SH-SY5Y (cell line): ENCODE data around the gene LAMA5.

ENCODE experiments used
- GATA2 ChIP-seq: IDR thresholded peaks from 2 replicates; pipeline ENCODE4 v1.6.1; 2011; ENCODE audit warnings: mild to moderate bottlenecking, low read depth, low read length
- GATA3 ChIP-seq: IDR thresholded peaks from 2 replicates; pipeline ENCODE4 v1.6.1; 2011; ENCODE audit warnings: low read depth, mild to moderate bottlenecking, low read length, moderate library complexity

The LAMA5 gene

DNA sequence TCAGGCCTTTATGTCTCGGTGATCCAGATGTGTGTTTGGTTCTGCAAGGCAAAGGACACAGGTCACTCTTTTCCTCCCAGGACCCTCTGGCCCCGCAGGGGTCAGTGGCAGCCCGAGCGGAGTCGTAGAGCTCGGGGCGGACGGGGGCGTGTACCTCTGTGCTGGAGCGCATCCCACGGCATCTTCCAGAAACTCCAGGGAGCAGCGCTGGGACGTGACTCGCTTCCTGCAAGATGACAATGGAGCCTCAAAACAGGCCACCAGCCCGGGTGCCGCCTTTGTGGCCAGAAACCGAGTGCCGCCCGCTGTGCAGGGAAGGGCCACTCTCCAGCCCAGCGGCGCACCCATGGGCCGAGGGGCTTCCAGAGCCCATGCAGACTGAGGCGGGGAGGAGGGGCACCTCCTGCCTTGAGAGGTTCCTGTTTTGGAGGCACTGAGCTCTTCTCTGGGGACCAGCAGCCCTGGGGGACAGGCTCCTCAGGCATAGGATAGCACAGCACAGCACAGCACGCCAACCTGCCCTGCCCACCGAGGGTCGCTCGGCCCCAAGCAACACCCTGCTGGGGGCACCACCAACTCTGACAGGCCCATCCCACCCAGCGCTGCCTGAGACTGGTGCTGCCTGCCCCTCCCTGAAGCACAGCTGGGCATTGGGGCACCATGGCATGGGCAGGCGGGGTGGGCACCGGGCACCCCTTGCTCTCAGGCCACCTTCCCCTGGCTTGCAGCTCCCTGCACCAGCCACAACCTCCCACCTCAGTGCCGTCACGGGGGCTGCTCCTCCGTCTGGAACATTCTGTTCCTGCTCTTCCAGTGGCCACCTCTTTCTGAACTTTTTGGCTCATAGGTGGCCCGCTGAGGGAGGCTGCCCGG lies 29.5 kb upstream of the LAMA5 start:
- TF ChIP-seq GATA2 (no peak), GATA3 (no peak)

DNA sequence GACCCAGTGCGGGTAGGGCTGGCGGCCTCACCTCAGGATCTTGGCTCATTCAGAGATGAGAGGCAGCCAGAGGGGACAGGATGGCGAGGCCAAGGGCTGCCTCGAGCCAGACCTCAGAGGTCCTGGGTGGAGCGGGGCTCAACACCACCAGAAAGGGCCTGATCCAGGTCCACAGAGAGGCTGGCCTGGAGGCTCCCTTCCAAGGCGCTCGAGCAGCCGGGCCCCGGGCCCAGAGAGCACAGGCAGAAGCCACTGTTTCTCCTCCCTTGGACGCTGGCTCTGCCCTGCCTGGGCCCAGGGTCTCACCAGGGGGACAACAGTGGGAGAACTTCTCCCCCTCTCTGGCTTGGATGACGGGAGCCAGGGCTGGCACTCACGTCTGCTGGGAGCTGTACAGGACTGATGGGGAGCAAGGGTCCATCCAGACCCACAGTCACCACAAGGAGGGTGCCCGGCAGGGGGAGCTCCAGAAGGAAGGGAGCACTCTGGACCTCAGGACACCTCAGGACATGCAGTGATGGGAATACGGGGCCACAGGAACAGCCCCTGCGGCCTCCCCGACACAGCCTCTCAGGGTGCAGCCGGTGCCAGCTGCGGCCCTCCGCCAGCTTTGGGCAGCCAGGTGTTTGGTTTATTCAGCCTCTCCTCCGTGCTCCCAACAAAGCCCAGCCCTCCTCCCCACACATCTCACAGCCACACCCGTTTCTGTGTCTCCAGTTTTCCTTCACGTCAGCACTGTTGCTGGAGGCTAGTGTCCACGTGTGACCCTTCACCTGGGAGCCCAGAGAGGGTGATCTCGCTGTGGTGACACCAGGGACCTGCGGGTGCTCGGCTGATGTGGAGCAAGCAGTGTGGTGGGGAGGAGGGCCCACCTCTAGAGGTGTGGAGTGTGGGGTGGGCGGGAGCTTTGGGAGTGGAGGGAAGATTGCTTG lies 28.5 kb upstream of the LAMA5 start:
- TF ChIP-seq GATA2 (no peak), GATA3 (no peak)

DNA sequence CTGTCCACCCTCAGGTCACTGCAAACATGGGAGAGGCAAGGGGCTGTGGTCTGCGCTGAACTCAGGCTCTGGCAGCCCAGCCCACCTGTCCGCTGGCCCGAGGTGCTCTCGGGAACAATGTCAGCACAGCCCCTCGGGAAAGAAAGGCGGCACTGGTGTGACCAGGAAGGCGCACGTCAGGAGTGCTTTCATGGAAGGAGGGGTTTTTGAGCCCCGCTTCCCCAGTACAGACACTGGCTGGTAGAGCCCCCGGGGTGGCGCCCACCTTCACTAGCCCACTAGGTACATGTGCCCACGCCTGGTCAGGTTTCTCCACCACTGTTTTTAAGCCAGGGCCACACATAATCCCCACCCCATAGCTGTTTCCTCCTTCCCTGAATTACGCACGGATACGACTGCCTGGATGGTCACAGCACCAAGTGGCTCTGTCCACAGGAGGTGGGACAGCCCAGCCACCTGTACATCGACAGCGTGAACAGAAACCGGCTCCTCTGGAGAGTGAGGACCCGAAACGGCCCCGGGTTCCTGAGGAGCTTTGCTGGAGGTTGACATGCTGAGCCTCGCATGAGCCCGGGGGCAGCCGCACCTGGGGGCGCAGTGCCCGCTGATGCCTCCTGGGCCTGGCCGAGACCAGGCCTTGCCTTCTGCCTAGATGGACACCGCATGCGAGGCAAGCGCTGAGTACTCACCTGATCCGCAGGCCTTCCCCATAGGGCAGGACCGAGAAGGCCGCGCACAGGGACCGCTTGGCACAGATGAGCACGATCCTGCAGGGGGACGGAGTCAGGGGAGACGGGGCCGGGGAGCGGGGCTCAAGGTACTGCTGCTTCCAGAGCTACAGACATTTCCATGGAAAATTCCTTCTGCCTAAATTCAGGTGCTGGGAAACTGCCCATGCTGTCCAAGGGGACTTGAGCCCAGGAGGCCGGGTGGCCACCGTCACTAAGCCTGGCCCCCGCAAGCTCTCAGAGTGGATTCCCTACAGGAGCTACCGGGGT lies 27.4 kb upstream of the LAMA5 start:
- TF ChIP-seq GATA3 (no peak), GATA2 (no peak)

DNA sequence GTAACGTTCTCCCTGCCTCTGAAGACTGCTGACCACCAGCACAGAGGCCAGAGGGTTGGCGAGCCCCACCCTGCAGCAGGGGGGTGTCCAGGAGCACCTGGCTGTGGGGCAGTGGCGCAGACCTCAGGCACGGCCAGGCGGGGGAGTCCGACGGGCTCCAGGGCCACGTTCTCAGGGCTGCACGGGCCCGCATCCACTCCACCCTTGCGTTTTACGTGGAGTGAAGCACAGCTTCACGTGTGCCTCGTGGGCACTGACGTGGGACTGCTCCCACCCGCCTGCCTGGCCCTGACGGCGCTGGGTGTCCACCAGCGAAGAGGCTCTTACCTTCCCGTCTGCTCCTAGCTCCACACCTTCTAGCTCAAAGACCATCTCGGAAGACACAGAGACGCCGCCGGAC lies 26.7 kb upstream of the LAMA5 start:
- TF ChIP-seq GATA3 = no peak
- TF ChIP-seq GATA2 = no peak

DNA sequence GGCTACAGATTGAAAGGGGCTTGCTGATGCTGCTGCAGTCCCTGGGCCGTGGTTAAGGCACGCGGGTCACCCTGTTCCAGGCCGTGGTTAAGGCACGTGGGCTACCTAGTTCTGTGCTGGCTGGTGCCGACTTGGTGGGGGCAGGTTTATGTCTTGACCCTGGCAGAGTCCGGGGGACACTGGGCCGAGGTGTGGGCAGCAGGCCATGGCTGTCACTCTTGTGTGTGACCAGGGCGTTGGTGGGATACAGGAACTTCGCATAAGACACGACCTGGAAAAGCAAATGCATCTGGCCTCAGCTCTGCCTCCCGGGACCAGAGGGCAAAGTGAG lies 26.2 kb upstream of the LAMA5 start:
- no peak for TF ChIP-seq GATA2

DNA sequence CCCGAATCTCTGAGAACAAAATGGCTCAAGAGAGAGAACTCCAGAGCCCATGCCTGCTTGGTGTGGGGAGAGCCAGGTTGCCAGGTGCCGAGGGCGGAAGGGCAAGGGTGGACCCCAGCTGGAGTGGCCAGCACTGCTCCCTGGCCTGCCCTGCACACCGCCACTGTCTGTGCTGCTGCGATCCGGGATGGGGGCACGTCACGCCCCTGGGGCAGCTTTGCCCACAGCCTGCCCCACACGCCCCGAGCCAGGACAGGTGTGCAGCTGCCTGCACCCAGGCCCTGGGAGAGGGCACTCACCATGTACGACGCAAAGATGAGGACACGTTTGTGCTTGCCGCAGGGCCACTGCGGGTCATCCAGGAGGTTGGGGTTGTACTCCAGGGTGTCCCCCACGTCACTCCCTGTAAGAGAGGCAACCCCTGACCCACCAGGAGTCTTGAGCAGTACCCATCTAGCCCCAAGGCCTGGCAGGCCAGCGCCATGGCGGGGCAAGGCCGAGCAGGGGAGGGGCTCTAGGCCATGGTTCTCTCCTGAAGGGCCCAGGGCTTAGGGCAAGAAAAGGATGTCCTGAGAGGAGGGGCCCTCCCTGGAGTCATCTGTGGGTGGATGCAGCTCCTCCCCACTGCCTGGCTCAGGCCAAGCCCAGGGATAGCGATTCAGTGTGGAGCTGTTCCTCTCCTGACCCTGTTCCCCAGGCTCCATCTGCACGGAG lies 25.7 kb upstream of the LAMA5 start:
- TF ChIP-seq GATA2 (no peak), GATA3 (no peak)

DNA sequence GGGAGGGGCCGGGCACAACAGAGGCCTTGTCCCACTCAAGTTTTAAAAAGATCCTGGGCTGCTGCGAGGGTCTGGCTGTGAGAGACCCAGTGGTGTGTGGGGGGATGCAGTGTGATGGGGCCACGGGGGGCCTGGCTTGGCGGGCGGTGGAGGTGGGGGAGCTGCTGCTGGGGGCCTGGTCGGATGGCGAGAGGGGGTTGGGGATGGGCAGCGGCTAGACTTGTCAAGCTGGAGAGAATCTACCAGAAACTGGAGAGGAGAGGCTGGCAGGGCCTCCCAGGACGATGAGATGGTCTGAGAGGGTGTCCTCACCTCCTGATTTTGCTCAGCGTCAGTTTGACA lies 24.9 kb upstream of the LAMA5 start:
- TF ChIP-seq GATA3 (no peak), GATA2 (no peak)

DNA sequence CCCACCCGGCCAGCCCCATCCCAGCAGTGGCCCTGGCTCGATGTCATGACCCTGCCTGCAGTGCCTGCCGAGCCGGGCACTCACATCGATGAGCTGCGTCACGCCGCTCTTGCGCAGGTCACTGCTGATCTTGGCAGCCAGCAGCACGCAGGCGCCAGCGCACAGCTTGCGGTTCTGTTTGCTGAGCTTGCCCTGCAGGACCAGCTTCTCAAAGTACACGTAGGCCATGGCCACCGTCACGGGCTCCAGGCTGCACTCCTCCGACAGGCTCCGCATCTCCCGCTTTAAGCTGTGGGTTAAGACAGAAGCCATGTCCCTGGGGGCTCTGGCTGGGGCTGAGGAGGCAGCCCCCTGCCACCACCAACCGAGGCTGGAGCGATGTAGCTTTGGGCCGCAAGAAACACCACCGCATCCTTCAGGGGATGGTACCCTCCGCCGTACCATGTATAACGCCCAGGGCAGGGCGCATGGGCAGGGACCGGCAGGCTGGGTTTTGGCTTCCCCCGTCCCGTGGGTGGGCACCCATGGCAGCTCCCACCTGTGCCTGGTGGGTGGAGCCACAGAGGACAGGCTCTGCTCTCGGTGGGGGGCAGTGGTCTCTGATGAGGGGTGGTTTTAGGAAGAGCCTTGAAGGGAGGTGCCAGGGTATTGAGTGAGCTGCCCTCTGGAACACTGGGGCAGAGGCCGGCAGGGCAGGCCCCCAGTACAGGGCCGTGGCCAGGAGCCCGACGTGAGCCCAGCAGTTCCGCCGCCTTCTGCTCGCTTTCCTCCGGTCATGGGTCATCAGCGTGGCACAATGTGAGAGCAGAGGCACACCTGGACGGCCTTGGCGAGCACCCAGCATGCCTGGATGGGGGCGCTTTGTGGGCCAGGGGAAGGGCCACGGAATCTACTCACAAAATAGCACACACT lies 24.3 kb upstream of the LAMA5 start:
- TF ChIP-seq GATA2 = no peak
- no peak for TF ChIP-seq GATA3

DNA sequence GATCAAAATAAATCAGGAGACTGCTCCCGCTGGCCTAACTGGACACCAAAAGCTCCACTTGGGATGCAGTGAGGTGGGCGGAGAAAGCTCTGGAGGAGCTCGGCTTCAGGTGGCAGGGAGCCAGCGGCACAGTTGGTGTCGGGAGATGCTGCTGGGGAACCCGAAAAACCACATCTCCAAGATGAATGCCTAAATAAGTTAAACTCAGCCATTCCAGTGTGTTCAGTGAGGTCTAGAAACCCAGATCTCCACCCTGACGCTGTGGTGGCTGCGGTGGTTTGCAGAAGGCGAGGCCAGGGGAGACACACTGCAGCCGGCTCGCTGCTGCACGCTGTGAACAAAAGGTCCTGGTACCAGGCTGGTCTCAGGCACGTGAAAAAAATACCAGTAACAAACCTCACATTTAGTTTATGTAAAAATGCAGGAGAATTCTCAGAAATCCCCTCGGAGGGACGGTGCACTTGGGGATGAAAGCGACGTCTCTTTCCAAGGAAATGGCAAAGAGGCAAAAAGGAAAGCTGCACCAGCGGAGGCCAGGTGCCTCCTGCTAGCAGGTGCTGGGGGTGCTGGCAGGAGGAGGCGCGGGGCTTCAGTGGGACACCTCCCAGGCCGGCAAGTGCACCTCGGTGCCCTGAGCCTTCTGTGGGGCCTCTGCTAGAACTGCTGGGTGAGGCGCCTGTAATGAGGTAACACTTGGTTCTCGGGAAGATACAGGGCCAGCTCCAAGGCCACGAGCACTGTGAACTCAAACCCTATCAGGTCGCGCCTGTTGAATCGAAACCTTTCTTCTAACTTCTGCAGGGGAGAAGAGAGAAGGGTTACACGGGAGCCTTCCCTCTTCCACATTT lies 23.4 kb upstream of the LAMA5 start:
- TF ChIP-seq GATA2 = no peak
- TF ChIP-seq GATA3 = no peak

DNA sequence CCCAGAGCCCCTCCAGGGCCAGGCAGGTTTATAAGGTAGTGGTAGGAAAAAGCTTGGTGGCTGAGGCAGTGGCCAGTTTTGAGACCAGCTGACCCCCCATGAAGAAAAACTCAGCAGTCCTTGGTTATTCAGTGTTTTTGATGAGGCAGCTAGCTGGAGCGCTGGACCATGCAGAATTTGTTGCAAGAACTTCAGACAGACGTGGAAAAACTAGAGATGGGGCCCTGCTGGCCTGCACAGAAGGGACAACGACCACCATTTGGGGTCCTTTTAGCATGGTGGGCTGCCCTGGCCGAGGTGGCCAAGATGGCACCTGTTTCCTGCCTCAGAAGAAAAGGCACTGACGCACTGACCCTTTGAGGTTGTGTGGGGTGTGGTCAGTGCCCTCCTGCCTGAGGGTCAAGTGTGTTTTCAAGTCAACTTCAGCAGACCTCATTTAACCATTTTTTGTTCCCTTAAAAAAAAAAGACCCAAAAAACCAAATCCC lies 22.5 kb upstream of the LAMA5 start:
- TF ChIP-seq GATA2 (no peak), GATA3 (no peak)

DNA sequence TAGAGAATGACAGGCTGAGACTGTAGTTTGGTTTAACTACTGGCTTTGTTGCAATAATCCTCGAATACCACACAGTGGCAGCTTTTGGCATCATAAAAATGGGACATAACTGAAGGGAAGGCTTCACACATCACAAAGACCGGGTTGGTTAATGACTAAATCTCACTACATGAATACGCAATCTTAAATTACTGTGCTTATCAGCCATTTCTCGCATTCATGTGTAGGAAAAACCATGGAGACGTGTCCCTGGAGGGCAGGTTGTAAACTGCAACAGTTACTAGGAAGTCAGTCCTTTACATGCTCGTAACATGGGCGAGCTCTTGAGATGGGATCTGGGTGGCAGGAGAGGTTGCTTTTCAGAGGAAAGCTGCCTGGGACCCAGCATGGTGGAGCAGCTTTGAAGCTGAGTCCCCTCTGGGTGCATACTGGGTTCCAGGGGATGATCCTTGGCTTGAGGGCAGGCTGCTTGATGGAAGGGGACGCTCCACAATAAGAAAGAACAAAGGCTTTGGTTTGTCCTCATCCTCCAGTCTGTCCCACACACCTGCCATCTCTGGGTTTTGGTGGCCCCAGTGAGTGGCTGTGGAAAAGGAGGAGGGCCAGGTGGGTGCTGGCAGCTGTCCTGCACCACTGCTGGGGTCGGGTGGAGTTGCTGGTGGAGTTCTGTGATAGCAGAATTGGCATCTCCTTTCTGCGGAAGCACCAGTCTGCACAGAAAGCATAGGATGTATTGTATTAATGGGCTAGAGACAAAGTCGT lies 21.9 kb upstream of the LAMA5 start:
- TF ChIP-seq GATA3 (no peak), GATA2 (no peak)
